Duodenal mucosa (tissue), 2 donors: ENCODE results near the gene CKB.
A peak's percentile ranks its signal among the peaks of the same experiment; 100 is the strongest.

Experiments
- H3K27ac ChIP-seq: one replicate; pipeline ENCODE4 v1.7.0; 2013; ENCODE audit warnings: low read depth, low read length
- H3K27me3 ChIP-seq, 2 donors: one replicate each; pipeline ENCODE4 v1.7.0; 2013; ENCODE audit warnings: low read length in 2 of 2, control low read depth in 1 of 2; ENCODE audit not compliant: insufficient read depth in 2 of 2, control insufficient read depth in 1 of 2
- H3K36me3 ChIP-seq, 2 donors: one replicate each; pipeline ENCODE4 v1.7.0; 2013; ENCODE audit warnings: low read length in 2 of 2, control low read depth in 1 of 2; ENCODE audit not compliant: insufficient read depth in 2 of 2, control insufficient read depth in 1 of 2
- H3K4me1 ChIP-seq, 2 donors: one replicate each; pipeline ENCODE4 v1.7.0; 2013; ENCODE audit warnings: low read length in 2 of 2, control low read depth in 1 of 2; ENCODE audit not compliant: insufficient read depth in 2 of 2, control insufficient read depth in 1 of 2
- H3K4me3 ChIP-seq, 2 donors: one replicate each; pipeline ENCODE4 v1.7.0; 2013; ENCODE audit warnings: low read length in 2 of 2, low read depth in 1 of 2
- H3K9ac ChIP-seq, 2 donors: one replicate each; pipeline ENCODE4 v1.7.0; 2013; ENCODE audit warnings: low read length in 2 of 2, low read depth in 1 of 2
- H3K9me3 ChIP-seq, 2 donors: one replicate each; pipeline ENCODE4 v1.7.0; 2013; ENCODE audit warnings: low read length in 2 of 2, control low read depth in 1 of 2; ENCODE audit not compliant: control insufficient read depth in 1 of 2

The CKB gene

GRCh38 chr14:103543721-103544387, 21.2 kb upstream of the CKB start:
- Histone ChIP-seq H3K9me3 (no peaks in the 10 kb centered on the region), H3K27me3 (peaks cover 5 to 7% of the 10 kb centered on the region in 2 donors), H3K27ac (no peak overlapping the region), H3K4me3 (no peak overlapping the region), H3K9ac (no peak overlapping the region), H3K36me3 (no peaks in the 10 kb centered on the region), H3K4me1 (peaks cover 9 to 22% of the 10 kb centered on the region in 2 donors)

- no peak overlapping the region for H3K9ac ChIP-seq
- H3K27ac ChIP-seq = no peak overlapping the region
Measured at GRCh38 chr14:103543140-103543539, 20.5 kb upstream of the CKB start.

GRCh38 chr14:103542605-103543088, 20.0 kb upstream of the CKB start:
- Histone ChIP-seq H3K4me1 (peaks cover 9 to 25% of the 10 kb centered on the region in 2 donors), H3K9ac (no peak overlapping the region), H3K36me3 (no peaks in the 10 kb centered on the region), H3K4me3 (peak overlapping the region in 1 of 2 donors; percentile 22), H3K27ac (no peak overlapping the region), H3K27me3 (peaks cover 5 to 7% of the 10 kb centered on the region in 2 donors), H3K9me3 (no peaks in the 10 kb centered on the region)

More at GRCh38 chr14:103543140-103543539, 20.5 kb upstream of the CKB start:
- no peaks in the 10 kb centered on the region for H3K36me3 ChIP-seq
- no peaks in the 10 kb centered on the region for H3K9me3 ChIP-seq
- H3K4me3 ChIP-seq = no peak overlapping the region
- peaks cover 5 to 7% of the 10 kb centered on the region in 2 donors for H3K27me3 ChIP-seq
- peaks cover 9 to 25% of the 10 kb centered on the region in 2 donors for H3K4me1 ChIP-seq

- peak overlapping the region in 1 of 2 donors; percentile 22 for H3K4me3 ChIP-seq
- H3K27me3 ChIP-seq = peaks cover 5 to 7% of the 10 kb centered on the region in 2 donors
- no peak overlapping the region for H3K27ac ChIP-seq
- no peaks in the 10 kb centered on the region for H3K36me3 ChIP-seq
- no peak overlapping the region for H3K9ac ChIP-seq
- H3K9me3 ChIP-seq = no peaks in the 10 kb centered on the region
- H3K4me1 ChIP-seq = peaks cover 9 to 25% of the 10 kb centered on the region in 2 donors
Measured at GRCh38 chr14:103541709-103542604, 19.3 kb upstream of the CKB start.

- Histone ChIP-seq H3K27me3 (peaks cover 5 to 7% of the 10 kb centered on the region in 2 donors), H3K4me1 (peaks cover 9 to 23% of the 10 kb centered on the region in 2 donors), H3K4me3 (no peak overlapping the region), H3K27ac (peak overlapping the region; percentile 10), H3K36me3 (no peaks in the 10 kb centered on the region), H3K9ac (no peak overlapping the region), H3K9me3 (no peaks in the 10 kb centered on the region)
Measured at GRCh38 chr14:103540821-103541708, 18.4 kb upstream of the CKB start.

GRCh38 chr14:103539056-103539825, 16.6 kb upstream of the CKB start:
- peaks cover 5 to 7% of the 10 kb centered on the region in 2 donors for H3K27me3 ChIP-seq
- no peak overlapping the region for H3K27ac ChIP-seq
- peaks cover 0 to 6% of the 10 kb centered on the region in 2 donors for H3K36me3 ChIP-seq
- H3K4me3 ChIP-seq = no peak overlapping the region
- H3K4me1 ChIP-seq = peaks cover 9 to 23% of the 10 kb centered on the region in 2 donors
- no peaks in the 10 kb centered on the region for H3K9me3 ChIP-seq
- H3K9ac ChIP-seq = no peak overlapping the region

GRCh38 chr14:103538291-103539055, 15.8 kb upstream of the CKB start:
- H3K9me3 ChIP-seq = no peaks in the 10 kb centered on the region
- no peak overlapping the region for H3K9ac ChIP-seq
- H3K27ac ChIP-seq = no peak overlapping the region
- H3K4me1 ChIP-seq = peaks cover 9 to 17% of the 10 kb centered on the region in 2 donors
- no peak overlapping the region for H3K4me3 ChIP-seq
- peaks cover 0 to 7% of the 10 kb centered on the region in 2 donors for H3K36me3 ChIP-seq
- H3K27me3 ChIP-seq = peaks cover 5 to 7% of the 10 kb centered on the region in 2 donors

- Histone ChIP-seq H3K4me3 (no peak overlapping the region), H3K36me3 (peaks cover 0 to 13% of the 10 kb centered on the region in 2 donors), H3K9me3 (no peaks in the 10 kb centered on the region), H3K27ac (no peak overlapping the region), H3K27me3 (peaks cover 5 to 7% of the 10 kb centered on the region in 2 donors), H3K4me1 (peaks cover 9 to 13% of the 10 kb centered on the region in 2 donors), H3K9ac (no peak overlapping the region)
Measured at GRCh38 chr14:103537175-103537990, 14.8 kb upstream of the CKB start.
